Right lobe of liver (tissue), 4 donors: ENCODE results near the gene JMJD4.

Experiments used
- POLR2A ChIP-seq: fragments of 450-650 bp; IDR thresholded peaks from one replicate; pipeline ENCODE4 v1.6.1; 2017; ENCODE audit warnings: antibody characterized with exemption, mild to moderate bottlenecking
- TF ChIP-seq, protein P1 (sequence below), 4 donors: fragments of 200-600 bp in 3 of 4; fragments of 450-650 bp in 1 of 4; IDR thresholded peaks; one replicate each; pipeline versions ENCODE4 v1.5.1 to v1.8.0; 2016 to 2022; ENCODE audit warnings: antibody characterized with exemption in 4 of 4, mild to moderate bottlenecking in 2 of 4
- donor health status: DM: no; HTN: no; CAD: no.
- donor health status: DM: no; HTN: no; CAD: no.
- donor health status: DM: no; HTN: yes; CAD: no.

DNA sequence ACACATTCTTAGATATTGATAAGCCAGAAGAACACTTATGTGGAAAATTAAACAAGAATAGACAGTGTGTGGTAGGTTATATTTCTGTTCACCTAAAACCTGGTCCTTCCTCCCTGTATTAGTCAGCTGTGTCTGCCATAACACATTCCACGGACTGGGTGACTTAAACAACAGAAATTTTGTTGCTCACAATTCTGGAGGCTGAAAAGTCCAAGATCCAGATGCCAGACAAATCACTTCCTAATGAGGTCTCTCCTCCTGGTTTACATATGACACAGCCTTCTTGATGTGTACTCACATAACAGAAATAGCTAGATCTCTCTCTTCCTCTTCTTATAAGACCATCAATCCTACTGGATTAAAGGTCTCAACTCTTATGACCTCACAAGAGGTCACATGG, 25.7 kb downstream of the JMJD4 start:
- TF ChIP-seq, protein P1, sequence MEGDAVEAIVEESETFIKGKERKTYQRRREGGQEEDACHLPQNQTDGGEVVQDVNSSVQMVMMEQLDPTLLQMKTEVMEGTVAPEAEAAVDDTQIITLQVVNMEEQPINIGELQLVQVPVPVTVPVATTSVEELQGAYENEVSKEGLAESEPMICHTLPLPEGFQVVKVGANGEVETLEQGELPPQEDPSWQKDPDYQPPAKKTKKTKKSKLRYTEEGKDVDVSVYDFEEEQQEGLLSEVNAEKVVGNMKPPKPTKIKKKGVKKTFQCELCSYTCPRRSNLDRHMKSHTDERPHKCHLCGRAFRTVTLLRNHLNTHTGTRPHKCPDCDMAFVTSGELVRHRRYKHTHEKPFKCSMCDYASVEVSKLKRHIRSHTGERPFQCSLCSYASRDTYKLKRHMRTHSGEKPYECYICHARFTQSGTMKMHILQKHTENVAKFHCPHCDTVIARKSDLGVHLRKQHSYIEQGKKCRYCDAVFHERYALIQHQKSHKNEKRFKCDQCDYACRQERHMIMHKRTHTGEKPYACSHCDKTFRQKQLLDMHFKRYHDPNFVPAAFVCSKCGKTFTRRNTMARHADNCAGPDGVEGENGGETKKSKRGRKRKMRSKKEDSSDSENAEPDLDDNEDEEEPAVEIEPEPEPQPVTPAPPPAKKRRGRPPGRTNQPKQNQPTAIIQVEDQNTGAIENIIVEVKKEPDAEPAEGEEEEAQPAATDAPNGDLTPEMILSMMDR (IDR thresholded peaks at IDR 0.05), result no peak
- no peak for TF ChIP-seq POLR2A
